ENCODE results near the gene GIMAP5.

GIMAP5 gene

DNA sequence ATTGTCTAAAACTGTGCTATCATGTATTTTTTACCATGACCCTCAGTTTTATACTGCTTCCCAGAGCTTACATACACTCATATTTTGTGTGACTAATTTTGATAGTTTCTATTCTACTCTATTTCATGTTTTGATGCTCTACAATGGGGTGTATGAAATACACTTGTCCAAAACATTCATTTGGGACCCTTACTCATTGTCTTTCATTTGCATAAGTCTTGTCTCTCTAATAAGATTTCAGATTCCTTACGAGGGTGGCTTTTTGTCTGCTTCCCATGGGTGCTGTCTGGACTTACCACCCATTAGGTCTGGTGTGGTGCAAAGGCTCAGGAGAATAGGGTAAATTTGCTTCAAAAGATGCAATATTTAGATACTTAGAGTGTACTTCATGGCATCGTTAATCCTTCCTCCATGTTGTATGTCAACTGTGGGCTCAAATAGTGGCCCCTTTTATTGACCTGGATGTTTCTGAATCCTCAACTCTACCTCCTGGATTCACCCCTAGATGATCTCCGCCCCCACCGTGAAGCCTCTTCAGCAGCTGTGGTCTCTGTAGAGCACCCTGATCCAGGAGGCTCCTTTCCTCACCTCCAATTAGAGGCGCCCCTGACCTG lies 3.6 kb upstream of the GIMAP5 start:
- H3K4me3 ChIP-seq (replicated peaks in 1 of 2; ENCODE audit: low read depth in 2 of 2, low read length in 2 of 2): no peak overlapping the region
- DNase-seq (ENCODE audit: low read depth in 2 of 2): no peak
- TF ChIP-seq, protein P1, sequence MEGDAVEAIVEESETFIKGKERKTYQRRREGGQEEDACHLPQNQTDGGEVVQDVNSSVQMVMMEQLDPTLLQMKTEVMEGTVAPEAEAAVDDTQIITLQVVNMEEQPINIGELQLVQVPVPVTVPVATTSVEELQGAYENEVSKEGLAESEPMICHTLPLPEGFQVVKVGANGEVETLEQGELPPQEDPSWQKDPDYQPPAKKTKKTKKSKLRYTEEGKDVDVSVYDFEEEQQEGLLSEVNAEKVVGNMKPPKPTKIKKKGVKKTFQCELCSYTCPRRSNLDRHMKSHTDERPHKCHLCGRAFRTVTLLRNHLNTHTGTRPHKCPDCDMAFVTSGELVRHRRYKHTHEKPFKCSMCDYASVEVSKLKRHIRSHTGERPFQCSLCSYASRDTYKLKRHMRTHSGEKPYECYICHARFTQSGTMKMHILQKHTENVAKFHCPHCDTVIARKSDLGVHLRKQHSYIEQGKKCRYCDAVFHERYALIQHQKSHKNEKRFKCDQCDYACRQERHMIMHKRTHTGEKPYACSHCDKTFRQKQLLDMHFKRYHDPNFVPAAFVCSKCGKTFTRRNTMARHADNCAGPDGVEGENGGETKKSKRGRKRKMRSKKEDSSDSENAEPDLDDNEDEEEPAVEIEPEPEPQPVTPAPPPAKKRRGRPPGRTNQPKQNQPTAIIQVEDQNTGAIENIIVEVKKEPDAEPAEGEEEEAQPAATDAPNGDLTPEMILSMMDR (IDR thresholded peaks at IDR 0.05; ENCODE audit: low read depth, low read length): no peak

DNA sequence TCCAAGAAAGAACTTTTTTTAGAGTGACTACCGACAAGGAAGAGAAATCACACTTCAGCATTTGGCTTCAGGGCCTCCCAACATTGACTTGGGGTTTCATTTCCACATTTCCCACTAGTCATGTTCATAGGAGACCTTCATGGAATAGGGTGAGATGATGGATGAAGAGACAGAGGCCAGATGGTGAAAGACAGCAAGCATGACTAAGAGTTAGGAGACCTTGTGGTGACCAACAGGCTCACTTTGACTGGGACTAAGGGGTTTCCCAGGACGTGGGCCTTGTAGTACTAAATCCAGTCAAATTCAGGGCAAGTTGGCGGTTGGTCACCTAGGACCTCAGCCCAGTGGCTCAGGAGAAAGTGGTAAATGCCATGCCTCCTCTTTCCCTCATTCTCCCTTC lies 3.0 kb upstream of the GIMAP5 start:
- no peak overlapping the region for H3K4me3 ChIP-seq (replicated peaks in 1 of 2; ENCODE audit: low read depth in 2 of 2, low read length in 2 of 2)
- DNase-seq (ENCODE audit: low read depth in 2 of 2): no peak
- TF ChIP-seq, protein P1 (IDR thresholded peaks at IDR 0.05; ENCODE audit: low read depth, low read length): no peak

DNA sequence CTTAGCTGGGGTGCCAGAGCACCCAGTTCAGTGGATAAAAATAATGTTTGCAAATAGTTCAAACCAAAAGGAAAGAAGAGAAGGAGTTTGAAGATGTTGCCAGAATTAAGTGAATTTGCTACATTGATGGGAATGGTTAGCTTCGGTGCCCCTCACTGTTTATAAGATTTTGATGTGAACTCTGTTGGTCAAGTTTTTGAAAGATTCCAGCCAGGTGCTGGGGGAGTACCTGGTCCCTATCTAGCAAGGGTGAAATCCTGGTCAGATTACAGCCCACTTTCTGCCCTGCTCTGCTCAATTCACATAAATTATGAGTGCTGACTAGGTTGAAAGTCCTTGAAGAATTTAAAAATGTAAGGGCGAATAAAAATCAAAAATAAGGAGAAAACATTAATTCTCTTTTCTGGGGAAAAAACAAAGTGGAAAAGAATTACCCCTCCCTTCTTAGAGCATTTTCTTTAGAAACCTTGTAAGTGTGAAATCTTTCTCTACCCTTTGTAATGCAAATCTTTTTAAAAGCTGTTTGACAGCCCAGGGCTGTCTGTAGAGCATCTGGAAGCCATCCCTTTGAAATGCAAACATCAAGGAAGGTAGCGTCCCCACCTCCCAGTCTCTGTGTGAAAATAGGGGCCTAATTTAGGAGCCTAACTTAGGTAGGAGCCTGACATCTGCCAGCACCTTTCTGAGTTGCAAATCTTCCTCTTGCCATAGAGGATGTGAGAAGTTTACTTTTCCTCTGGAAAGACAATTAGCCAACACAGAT lies 1.4 kb upstream of the GIMAP5 start:
- no peak overlapping the region for H3K4me3 ChIP-seq (replicated peaks in 1 of 2; ENCODE audit: low read depth in 2 of 2, low read length in 2 of 2)
- no peak for DNase-seq (ENCODE audit: low read depth in 2 of 2)
- TF ChIP-seq, protein P1 (IDR thresholded peaks at IDR 0.05; ENCODE audit: low read depth, low read length): no peak

DNA sequence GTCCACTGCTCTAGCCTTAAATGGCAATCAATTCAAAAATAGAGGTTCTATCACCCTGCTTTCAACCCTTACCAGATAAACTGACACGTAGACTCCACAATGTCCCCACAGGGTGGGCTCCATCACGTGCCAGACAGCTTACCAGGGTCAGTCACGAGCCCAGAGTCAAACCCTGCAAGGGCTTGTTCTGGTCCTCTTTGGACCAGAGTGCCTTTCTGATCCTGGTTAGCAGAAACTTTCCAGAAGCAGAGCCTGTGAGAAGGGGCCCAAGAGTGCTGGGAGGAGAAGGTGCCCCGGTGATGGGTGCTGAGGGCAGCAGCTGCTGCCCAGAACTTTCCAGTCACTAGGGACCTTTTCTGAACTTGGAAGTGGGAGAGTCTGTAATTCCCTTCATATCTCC lies 354 bp upstream of the GIMAP5 start:
- TF ChIP-seq, protein P1 (IDR thresholded peaks at IDR 0.05; ENCODE audit: low read depth, low read length): no peak
- no peak overlapping the region for H3K4me3 ChIP-seq (replicated peaks in 1 of 2; ENCODE audit: low read depth in 2 of 2, low read length in 2 of 2)
- no peak for DNase-seq (ENCODE audit: low read depth in 2 of 2)

DNA sequence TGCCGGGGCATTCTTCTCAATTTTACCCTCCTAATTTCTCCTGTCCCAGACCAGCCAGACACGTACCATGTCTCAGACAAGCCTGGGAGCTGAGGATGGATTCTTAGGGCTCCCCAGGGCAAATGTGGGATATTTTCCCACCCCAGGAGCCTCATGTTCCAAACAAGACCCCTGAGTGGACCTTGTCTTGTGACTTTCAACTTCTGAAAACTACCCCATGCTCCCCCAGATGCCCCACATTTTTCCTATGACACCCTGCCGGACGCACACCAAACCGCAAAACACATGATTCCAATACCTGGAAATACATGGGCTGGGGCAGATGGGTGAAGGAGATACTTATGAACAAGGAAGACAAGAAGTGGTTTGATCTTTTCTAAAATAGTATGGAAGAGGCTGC lies 874 bp downstream of the GIMAP5 start:
- no peak overlapping the region for H3K4me3 ChIP-seq (replicated peaks in 1 of 2; ENCODE audit: low read depth in 2 of 2, low read length in 2 of 2)
- TF ChIP-seq, protein P1 (IDR thresholded peaks at IDR 0.05; ENCODE audit: low read depth, low read length): no peak
- no peak for DNase-seq (ENCODE audit: low read depth in 2 of 2)

DNA sequence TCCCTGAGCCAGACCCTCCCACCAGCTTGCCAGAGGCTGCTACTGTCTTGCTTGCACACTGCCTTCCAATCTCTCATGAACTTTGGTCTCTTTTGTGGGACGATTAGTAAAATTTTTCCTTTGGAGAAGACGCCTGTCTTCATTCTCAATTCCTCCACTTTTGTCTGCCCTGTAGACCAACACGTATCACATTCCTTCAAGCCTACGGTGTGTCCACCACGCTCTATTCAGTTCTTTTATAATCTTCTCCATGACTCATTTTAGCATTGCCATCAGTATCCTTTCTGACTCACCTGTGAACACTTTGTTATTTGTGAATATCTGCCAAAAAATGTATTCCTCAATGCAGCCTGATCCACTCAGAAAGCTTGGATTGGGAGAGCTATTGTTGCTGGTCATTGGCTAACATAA lies 1.4 kb downstream of the GIMAP5 start:
- TF ChIP-seq, protein P1 (IDR thresholded peaks at IDR 0.05; ENCODE audit: low read depth, low read length): no peak
- H3K4me3 ChIP-seq (replicated peaks in 1 of 2; ENCODE audit: low read depth in 2 of 2, low read length in 2 of 2): no peak overlapping the region
- peak in 1 of 2 donors; percentile 20 for DNase-seq (ENCODE audit: low read depth in 2 of 2)
